ENCODE measurements around the gene LRRFIP1. TPM values are rescaled to one million over a fixed set of nuclear protein-coding genes. Genes with fewer than 3 reads are reported as not detected.

Gene LRRFIP1
- total RNA-seq, 4 donors from 2014 or later, result 142 to 213 (median 191) TPM

- TF ChIP-seq POLR2A (IDR thresholded peaks at IDR 0.05; ENCODE audit: low read depth) (no peak), POLR2AphosphoS5 (IDR thresholded peaks at IDR 0.05) (no peak), EP300 (IDR thresholded peaks at IDR 0.05) (no peak)
- TF ChIP-seq, protein P1, sequence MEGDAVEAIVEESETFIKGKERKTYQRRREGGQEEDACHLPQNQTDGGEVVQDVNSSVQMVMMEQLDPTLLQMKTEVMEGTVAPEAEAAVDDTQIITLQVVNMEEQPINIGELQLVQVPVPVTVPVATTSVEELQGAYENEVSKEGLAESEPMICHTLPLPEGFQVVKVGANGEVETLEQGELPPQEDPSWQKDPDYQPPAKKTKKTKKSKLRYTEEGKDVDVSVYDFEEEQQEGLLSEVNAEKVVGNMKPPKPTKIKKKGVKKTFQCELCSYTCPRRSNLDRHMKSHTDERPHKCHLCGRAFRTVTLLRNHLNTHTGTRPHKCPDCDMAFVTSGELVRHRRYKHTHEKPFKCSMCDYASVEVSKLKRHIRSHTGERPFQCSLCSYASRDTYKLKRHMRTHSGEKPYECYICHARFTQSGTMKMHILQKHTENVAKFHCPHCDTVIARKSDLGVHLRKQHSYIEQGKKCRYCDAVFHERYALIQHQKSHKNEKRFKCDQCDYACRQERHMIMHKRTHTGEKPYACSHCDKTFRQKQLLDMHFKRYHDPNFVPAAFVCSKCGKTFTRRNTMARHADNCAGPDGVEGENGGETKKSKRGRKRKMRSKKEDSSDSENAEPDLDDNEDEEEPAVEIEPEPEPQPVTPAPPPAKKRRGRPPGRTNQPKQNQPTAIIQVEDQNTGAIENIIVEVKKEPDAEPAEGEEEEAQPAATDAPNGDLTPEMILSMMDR (IDR thresholded peaks at IDR 0.05), result no peak
- DNase-seq (ENCODE audit: extremely low spot score), result no peak
- Histone ChIP-seq H3K36me3 (peaks cover 0 to 10% (median 4%) of the 10 kb centered on the region in 4 donors), H3K4me1 (peaks cover 0 to 26% (median 3%) of the 10 kb centered on the region in 4 donors), H3K27ac (replicated peaks in 1 of 4) (no peak overlapping the region), H3K9me3 (no peaks in the 10 kb centered on the region), H3K27me3 (no peaks in the 10 kb centered on the region), H3K4me3 (no peak overlapping the region)
- WGBS, result 96% methylated on average over 5 of the region's 5 CpGs
- intact Hi-C loops (cut with DNase I), result no loop called here
These were observed 17.0 kb downstream of the LRRFIP1 start for GRCh38 chr2:237644381-237644703.

GRCh38 chr2:237645261-237645660 is 17.9 kb downstream of the LRRFIP1 start:
- 85% methylated on average over 8 of the region's 8 CpGs for WGBS
- Histone ChIP-seq H3K4me3 (no peak overlapping the region), H3K9me3 (no peaks in the 10 kb centered on the region), H3K4me1 (peaks cover 0 to 20% (median 3%) of the 10 kb centered on the region in 4 donors), H3K27me3 (no peaks in the 10 kb centered on the region), H3K36me3 (peaks cover 0 to 10% (median 4%) of the 10 kb centered on the region in 4 donors), H3K27ac (replicated peaks in 1 of 4) (no peak overlapping the region)
- intact Hi-C loops (cut with DNase I), result no loop called here
- DNase-seq (ENCODE audit: extremely low spot score), result no peak
- TF ChIP-seq POLR2A (IDR thresholded peaks at IDR 0.05; ENCODE audit: low read depth) (no peak), EP300 (IDR thresholded peaks at IDR 0.05) (no peak), POLR2AphosphoS5 (IDR thresholded peaks at IDR 0.05) (no peak)
- TF ChIP-seq, protein P1 (IDR thresholded peaks at IDR 0.05), result no peak

- DNase-seq (ENCODE audit: extremely low spot score), result no peak
- no peak overlapping the region for H3K27ac ChIP-seq (replicated peaks in 1 of 4)
These were observed 20.0 kb downstream of the LRRFIP1 start for GRCh38 chr2:237647176-237648015.

GRCh38 chr2:237648016-237648381 is 20.6 kb downstream of the LRRFIP1 start:
- no peak overlapping the region for H3K27ac ChIP-seq (replicated peaks in 1 of 4)
- H3K4me1 ChIP-seq, result peaks cover 0 to 16% (median 4%) of the 10 kb centered on the region in 4 donors
- WGBS, result 82% methylated on average over 9 of the region's 9 CpGs
- no peak for TF ChIP-seq EP300 (IDR thresholded peaks at IDR 0.05)
- TF ChIP-seq, protein P1 (IDR thresholded peaks at IDR 0.05), result no peak
- no peak for TF ChIP-seq POLR2A (IDR thresholded peaks at IDR 0.05; ENCODE audit: low read depth)
- TF ChIP-seq POLR2AphosphoS5 (IDR thresholded peaks at IDR 0.05), result no peak
- no peaks in the 10 kb centered on the region for H3K27me3 ChIP-seq
- intact Hi-C loops (cut with DNase I), result no loop called here
- H3K9me3 ChIP-seq, result no peaks in the 10 kb centered on the region
- peaks cover 0 to 10% (median 4%) of the 10 kb centered on the region in 4 donors for H3K36me3 ChIP-seq
- no peak for DNase-seq (ENCODE audit: extremely low spot score)
- H3K4me3 ChIP-seq, result no peak overlapping the region

More at GRCh38 chr2:237647176-237648015, 20.0 kb downstream of the LRRFIP1 start:
- WGBS, result 85% methylated on average over 5 of the region's 20 CpGs
- Histone ChIP-seq H3K36me3 (peaks cover 0 to 10% (median 4%) of the 10 kb centered on the region in 4 donors), H3K4me3 (no peak overlapping the region), H3K9me3 (no peaks in the 10 kb centered on the region), H3K27me3 (no peaks in the 10 kb centered on the region), H3K4me1 (peaks cover 0 to 20% (median 4%) of the 10 kb centered on the region in 4 donors)
- TF ChIP-seq EP300 (IDR thresholded peaks at IDR 0.05) (no peak), POLR2A (IDR thresholded peaks at IDR 0.05; ENCODE audit: low read depth) (no peak), POLR2AphosphoS5 (IDR thresholded peaks at IDR 0.05) (no peak)
- TF ChIP-seq, protein P1 (IDR thresholded peaks at IDR 0.05), result no peak
- intact Hi-C loops (cut with DNase I), result no loop called here

Data from esophagus muscularis mucosa (tissue), 4 donors.